WTC11 (cell line): ENCODE results near the gene PHYHD1. TPM values are rescaled to one million over a fixed set of nuclear protein-coding genes. Genes with fewer than 3 reads are reported as not detected.

Source experiments
- ATAC-seq: fragments of 200-7000 bp; cut with Tn5 transposase; 2 replicates; pipeline ENCODE4 v1.10.0; 2021; ENCODE audit warnings: mild to moderate bottlenecking, moderate library complexity
- CTCF ChIA-PET: fragments of 300-600 bp; sonication (Branson Sonifier 250); formaldehyde crosslinking; loops from one replicate; lab custom pipeline; 2021; ENCODE audit warnings: antibody characterized with exemption; lab: Charles Lee
- POLR2A ChIA-PET: fragments of 350-600 bp; sonication (Branson Sonifier 250); formaldehyde crosslinking; loops from one replicate; lab custom pipeline; 2021; ENCODE audit warnings: antibody characterized with exemption; lab: Charles Lee
- DNase-seq: peaks from one replicate; pipeline ENCODE4 v3.0.0; 2021; ENCODE audit warnings: low spot score
- H3K27ac Mint-ChIP-seq: 2 replicates; pipeline ENCODE4 v1.8.0; 2021; ENCODE audit warnings: mixed read lengths
- H3K27me3 Mint-ChIP-seq: 2 replicates; pipeline ENCODE4 v1.8.0; 2021; ENCODE audit warnings: low read depth, mild to moderate bottlenecking, moderate library complexity, mixed read lengths
- H3K36me3 Mint-ChIP-seq: 2 replicates; pipeline ENCODE4 v1.8.0; 2021; ENCODE audit warnings: mixed read lengths
- H3K4me1 Mint-ChIP-seq: 2 replicates; pipeline ENCODE4 v1.8.0; 2022; ENCODE audit warnings: mixed read lengths
- H3K4me3 Mint-ChIP-seq: 2 replicates; pipeline ENCODE4 v1.8.0; 2021; ENCODE audit warnings: mild to moderate bottlenecking, moderate library complexity, mixed read lengths
- H3K9me3 Mint-ChIP-seq: 2 replicates; pipeline ENCODE4 v1.8.0; 2021; ENCODE audit warnings: mixed read lengths
- ATF3 ChIP-seq: sonication (generic); formaldehyde crosslinking; conservative IDR thresholded peaks from 2 replicates; pipeline ENCODE4 v1.8.1; 2022; ENCODE audit warnings: mild to moderate bottlenecking, missing genetic modification reagents
- EMX1 ChIP-seq: fragments of 250-450 bp; sonication (Bioruptor Pico); IDR thresholded peaks from 2 replicates; pipeline ENCODE4 v1.8.0; 2021; ENCODE audit warnings: mild to moderate bottlenecking
- ERG ChIP-seq: fragments of 250-450 bp; sonication (Bioruptor Pico); IDR thresholded peaks from 2 replicates; pipeline ENCODE4 v1.8.0; 2021; ENCODE audit warnings: mild to moderate bottlenecking
- FOXK1 ChIP-seq: sonication (generic); formaldehyde crosslinking; IDR thresholded peaks from 2 replicates; pipeline ENCODE4 v1.8.0; 2022; ENCODE audit warnings: mild to moderate bottlenecking, moderate library complexity, missing genetic modification reagents
- GABPB1 ChIP-seq: sonication (generic); formaldehyde crosslinking; IDR thresholded peaks from 2 replicates; pipeline ENCODE4 v1.8.1; 2023; ENCODE audit warnings: mild to moderate bottlenecking, missing genetic modification reagents
- IRF2 ChIP-seq: sonication (generic); formaldehyde crosslinking; IDR thresholded peaks from 2 replicates; pipeline ENCODE4 v1.8.0; 2022; ENCODE audit warnings: low read depth, missing genetic modification reagents, borderline replicate concordance
- JAZF1 ChIP-seq: fragments of 250-450 bp; sonication (Bioruptor Pico); IDR thresholded peaks from 2 replicates; pipeline ENCODE4 v1.9.0; 2021; ENCODE audit warnings: moderate library complexity, mild to moderate bottlenecking, inconsistent platforms
- MAX ChIP-seq: sonication (generic); formaldehyde crosslinking; IDR thresholded peaks from 2 replicates; pipeline ENCODE4 v1.8.0; 2022; ENCODE audit warnings: mild to moderate bottlenecking, missing genetic modification reagents
- MXD4 ChIP-seq: fragments of 250-450 bp; sonication (Bioruptor Pico); IDR thresholded peaks from 2 replicates; pipeline ENCODE4 v1.8.0; 2021; ENCODE audit warnings: mild to moderate bottlenecking, moderate library complexity, borderline replicate concordance
- MYBL2 ChIP-seq: sonication (generic); formaldehyde crosslinking; IDR thresholded peaks from 2 replicates; pipeline ENCODE4 v1.8.1; 2023; ENCODE audit warnings: mild to moderate bottlenecking, moderate library complexity, missing genetic modification reagents
- NFATC4 ChIP-seq: fragments of 250-450 bp; sonication (Bioruptor Pico); IDR thresholded peaks from 2 replicates; pipeline ENCODE4 v1.9.0; 2021; ENCODE audit warnings: mild to moderate bottlenecking
- NFE2L1 ChIP-seq: sonication (generic); formaldehyde crosslinking; IDR thresholded peaks from 2 replicates; pipeline ENCODE4 v1.8.1; 2023; ENCODE audit warnings: missing genetic modification reagents
- NFYB ChIP-seq: sonication (generic); formaldehyde crosslinking; conservative IDR thresholded peaks from 2 replicates; pipeline ENCODE4 v1.8.0; 2022; ENCODE audit warnings: low read depth, missing genetic modification reagents
- NR3C1 ChIP-seq: sonication (generic); formaldehyde crosslinking; conservative IDR thresholded peaks from 2 replicates; pipeline ENCODE4 v1.8.1; 2023; ENCODE audit warnings: low read depth, mild to moderate bottlenecking, missing genetic modification reagents
- OVOL2 ChIP-seq: fragments of 250-450 bp; sonication (Bioruptor Pico); IDR thresholded peaks from 2 replicates; pipeline ENCODE4 v1.9.0; 2021; ENCODE audit warnings: mild to moderate bottlenecking, borderline replicate concordance
- PREB ChIP-seq: sonication (generic); formaldehyde crosslinking; IDR thresholded peaks from 2 replicates; pipeline ENCODE4 v1.8.1; 2022; ENCODE audit warnings: mild to moderate bottlenecking, missing genetic modification reagents, moderate library complexity, borderline replicate concordance
- RELA ChIP-seq: sonication (generic); formaldehyde crosslinking; IDR thresholded peaks from 2 replicates; pipeline ENCODE4 v1.8.1; 2022; ENCODE audit warnings: missing genetic modification reagents, mild to moderate bottlenecking, borderline replicate concordance
- SMAD3 ChIP-seq: sonication (generic); formaldehyde crosslinking; IDR thresholded peaks from 2 replicates; pipeline ENCODE4 v1.8.0; 2022; ENCODE audit warnings: missing genetic modification reagents, mild to moderate bottlenecking, borderline replicate concordance
- STAT6 ChIP-seq: sonication (generic); formaldehyde crosslinking; conservative IDR thresholded peaks from 2 replicates; pipeline ENCODE4 v1.8.1; 2023; ENCODE audit warnings: mild to moderate bottlenecking, low read depth, missing genetic modification reagents, moderate library complexity
- ZNF219 ChIP-seq: sonication (generic); formaldehyde crosslinking; IDR thresholded peaks from 2 replicates; pipeline ENCODE4 v1.8.0; 2023; ENCODE audit warnings: missing genetic modification reagents, mild to moderate bottlenecking, borderline replicate concordance
- ZNF263 ChIP-seq: sonication (generic); formaldehyde crosslinking; IDR thresholded peaks from 2 replicates; pipeline ENCODE4 v1.8.1; 2022; ENCODE audit warnings: low read depth, mild to moderate bottlenecking, moderate library complexity, missing genetic modification reagents
- ZNF425 ChIP-seq: fragments of 250-450 bp; sonication (Bioruptor Pico); conservative IDR thresholded peaks from 2 replicates; pipeline ENCODE4 v1.9.0; 2021; ENCODE audit warnings: mild to moderate bottlenecking
- ZNF532 ChIP-seq: fragments of 250-450 bp; sonication (Bioruptor Pico); IDR thresholded peaks from 2 replicates; pipeline ENCODE4 v1.9.0; 2021; ENCODE audit warnings: mild to moderate bottlenecking, borderline replicate concordance
- total RNA-seq: library from RNA; stranded (reverse); gene quantifications from 3 replicates; pipeline ENCODE4 v1.2.3, GENCODE V29; 2021

PHYHD1 gene
- total RNA-seq, 1 experiment from 2014 or later: 14.6 TPM

GRCh38 chr9:128885376-128885775 lies 35.4 kb upstream of the PHYHD1 start:
- ATAC-seq: no peak
- H3K4me1 Mint-ChIP-seq: peaks cover 61% of the 10 kb centered on the region

GRCh38 chr9:128885798-128886197 lies 35.0 kb upstream of the PHYHD1 start:
- ChIA-PET CTCF (no interaction called here), POLR2A (no interaction called here)
- DNase-seq (no peak), ATAC-seq (no peak)
- TF ChIP-seq ATF3 (no peak), SMAD3 (CRISPR knock-in tag) (no peak), NFYB (CRISPR knock-in tag) (no peak), NR3C1 (CRISPR knock-in tag) (no peak), JAZF1 (CRISPR knock-in tag) (no peak), ZNF532 (CRISPR knock-in tag) (no peak), ERG (no peak), MAX (CRISPR knock-in tag) (no peak), ZNF219 (CRISPR knock-in tag) (no peak), PREB (no peak), FOXK1 (no peak)
- H3K36me3 Mint-ChIP-seq: peaks cover 23% of the 10 kb centered on the region
- no peaks in the 10 kb centered on the region for H3K27me3 Mint-ChIP-seq
- H3K27ac Mint-ChIP-seq: peak overlapping the region; percentile 97
- H3K4me3 Mint-ChIP-seq: no peak overlapping the region
- H3K4me1 Mint-ChIP-seq: peaks cover 61% of the 10 kb centered on the region
- no peaks in the 10 kb centered on the region for H3K9me3 Mint-ChIP-seq

More at GRCh38 chr9:128885376-128885775, 35.4 kb upstream of the PHYHD1 start:
- H3K4me3 Mint-ChIP-seq: no peak overlapping the region
- no peaks in the 10 kb centered on the region for H3K9me3 Mint-ChIP-seq
- TF ChIP-seq EMX1 (no peak), NFATC4 (CRISPR knock-in tag) (no peak), ZNF425 (CRISPR knock-in tag) (no peak), NFE2L1 (no peak), MXD4 (CRISPR knock-in tag) (no peak), RELA (CRISPR knock-in tag) (no peak), MYBL2 (CRISPR knock-in tag) (no peak), STAT6 (no peak), GABPB1 (CRISPR knock-in tag) (no peak), OVOL2 (CRISPR knock-in tag) (no peak), ZNF263 (no peak), IRF2 (CRISPR knock-in tag) (no peak)
- TF ChIP-seq, all 79 proteins: peak for 0
- H3K27ac Mint-ChIP-seq: peak overlapping the region; percentile 97
- ChIA-PET CTCF (no interaction called here), POLR2A (no interaction called here)
- H3K27me3 Mint-ChIP-seq: no peaks in the 10 kb centered on the region
- DNase-seq: no peak
- H3K36me3 Mint-ChIP-seq: peaks cover 20% of the 10 kb centered on the region
